ENCODE data around the gene CAMTA1. TPM values are rescaled to one million over a fixed set of nuclear protein-coding genes. Genes with fewer than 3 reads are reported as not detected.

CAMTA1 gene
- total RNA-seq, 1 experiment from 2014 or later = 69.5 TPM

GRCh38 chr1:7533006-7533405, 747.8 kb downstream of the CAMTA1 start:
- no peak overlapping the region for H2AFZ ChIP-seq (ENCODE audit: low read depth, low read length, poor library complexity, severe bottlenecking)
- ChIA-PET CTCF (no interaction called here), RAD21 (ENCODE audit: low non-redundant PET in 1 of 2, low total read pairs in 2 of 2, uncharacterized antibody in 2 of 2, unreplicated experiment in 2 of 2) (no interaction called here), POLR2A (no interaction called here)
- DNase-seq (ENCODE audit: low read depth, low spot score) (no peak), ATAC-seq (no peak)
- no peaks in the 10 kb centered on the region for H3K36me3 ChIP-seq (ENCODE audit: control insufficient read depth in 1 of 2, insufficient read depth in 2 of 2, low read length in 2 of 2)
- no peak overlapping the region for H3K27ac ChIP-seq (ENCODE audit: low read depth, low read length)
- no peak overlapping the region for H3K4me2 ChIP-seq (ENCODE audit: low read length)
- BruUV-seq (replicated peaks) = no TSS peak
- no peaks in the 10 kb centered on the region for H4K20me1 ChIP-seq (ENCODE audit: insufficient read depth)
- H3K79me2 ChIP-seq (ENCODE audit: insufficient read depth, low read length) = no peaks in the 10 kb centered on the region
- no peaks in the 10 kb centered on the region for H3K27me3 ChIP-seq (ENCODE audit: insufficient read depth, low read length)
- intact Hi-C loops (cut with micrococcal nuclease) = no loop called here
- H3K9me3 ChIP-seq (ENCODE audit: control insufficient read depth in 1 of 2, insufficient read depth in 1 of 2, low read depth in 1 of 2, low read length in 2 of 2) = no peaks in the 10 kb centered on the region
- H3K4me3 ChIP-seq (replicated peaks in 1 of 2; ENCODE audit: low read depth in 1 of 2, low read length in 2 of 2) = no peak overlapping the region
- no peaks in the 10 kb centered on the region for H3K9me2 ChIP-seq (ENCODE audit: insufficient read depth)
- peaks cover 0 to 2% of the 10 kb centered on the region in 2 experiments; a peak in 1 of 4 replicates for H3K4me1 ChIP-seq (ENCODE audit: control insufficient read depth in 1 of 2, insufficient read depth in 2 of 2, low read length in 2 of 2)
- H3K9ac ChIP-seq (ENCODE audit: low read length) = no peak overlapping the region
- TF ChIP-seq ELF1 (IDR thresholded peaks at IDR 0.05; ENCODE audit: borderline replicate concordance, low read depth) = no peak
- no peak for TF ChIP-seq JUND (IDR thresholded peaks at IDR 0.05)
- no peak for TF ChIP-seq SIN3A (IDR thresholded peaks at IDR 0.05; ENCODE audit: low read depth)
- TF ChIP-seq EZH2 (IDR thresholded peaks at IDR 0.05) = no peak
- no peak for TF ChIP-seq RAD21 (IDR thresholded peaks at IDR 0.05; ENCODE audit: low read depth)

- H3K79me2 ChIP-seq (ENCODE audit: insufficient read depth, low read length) = no peaks in the 10 kb centered on the region
- no peak overlapping the region for H3K4me3 ChIP-seq (replicated peaks in 1 of 2; ENCODE audit: low read depth in 1 of 2, low read length in 2 of 2)
- no peak overlapping the region for H3K4me2 ChIP-seq (ENCODE audit: low read length)
- no peaks in the 10 kb centered on the region for H3K9me2 ChIP-seq (ENCODE audit: insufficient read depth)
- H2AFZ ChIP-seq (ENCODE audit: low read depth, low read length, poor library complexity, severe bottlenecking) = no peak overlapping the region
- H3K27me3 ChIP-seq (ENCODE audit: insufficient read depth, low read length) = no peaks in the 10 kb centered on the region
- TF ChIP-seq YY1 (IDR thresholded peaks at IDR 0.05; ENCODE audit: extremely low read depth, insufficient replicate concordance, low read depth, low read length) = no peak
- no peak for TF ChIP-seq EZH2phosphoT487 (IDR thresholded peaks at IDR 0.05; ENCODE audit: borderline replicate concordance)
- TF ChIP-seq CEBPB (IDR thresholded peaks at IDR 0.05; ENCODE audit: low read depth) = no peak
- no peak for TF ChIP-seq SRF (IDR thresholded peaks at IDR 0.05; ENCODE audit: low read depth)
- no peak for TF ChIP-seq POLR2AphosphoS5 (IDR thresholded peaks at IDR 0.05; ENCODE audit: low read depth, low read length)
- TF ChIP-seq ATF3 (IDR thresholded peaks at IDR 0.05) = no peak
- TF ChIP-seq ZNF274 (IDR thresholded peaks at IDR 0.05; ENCODE audit: low read depth, low read length) = no peak
- DNase-seq (ENCODE audit: low read depth, low spot score) (no peak), ATAC-seq (no peak)
- intact Hi-C loops (cut with micrococcal nuclease) = no loop called here
- no TSS peak for BruUV-seq (replicated peaks)
- peaks cover 0 to 11% of the 10 kb centered on the region in 2 experiments; a peak in 2 of 4 replicates for H3K4me1 ChIP-seq (ENCODE audit: control insufficient read depth in 1 of 2, insufficient read depth in 2 of 2, low read length in 2 of 2)
- no peaks in the 10 kb centered on the region for H3K9me3 ChIP-seq (ENCODE audit: control insufficient read depth in 1 of 2, insufficient read depth in 1 of 2, low read depth in 1 of 2, low read length in 2 of 2)
- ChIA-PET CTCF (no interaction called here), POLR2A (no interaction called here), RAD21 (ENCODE audit: low non-redundant PET in 1 of 2, low total read pairs in 2 of 2, uncharacterized antibody in 2 of 2, unreplicated experiment in 2 of 2) (no interaction called here)
- H3K27ac ChIP-seq (ENCODE audit: low read depth, low read length) = no peak overlapping the region
- H3K9ac ChIP-seq (ENCODE audit: low read length) = no peak overlapping the region
- no peaks in the 10 kb centered on the region for H3K36me3 ChIP-seq (ENCODE audit: control insufficient read depth in 1 of 2, insufficient read depth in 2 of 2, low read length in 2 of 2)
- H4K20me1 ChIP-seq (ENCODE audit: insufficient read depth) = no peaks in the 10 kb centered on the region
These were observed 749.0 kb downstream of the CAMTA1 start for GRCh38 chr1:7534061-7534825.

All from HCT116 (cell line).